ENCODE results near the gene ETS1.

The ETS1 gene

DNA sequence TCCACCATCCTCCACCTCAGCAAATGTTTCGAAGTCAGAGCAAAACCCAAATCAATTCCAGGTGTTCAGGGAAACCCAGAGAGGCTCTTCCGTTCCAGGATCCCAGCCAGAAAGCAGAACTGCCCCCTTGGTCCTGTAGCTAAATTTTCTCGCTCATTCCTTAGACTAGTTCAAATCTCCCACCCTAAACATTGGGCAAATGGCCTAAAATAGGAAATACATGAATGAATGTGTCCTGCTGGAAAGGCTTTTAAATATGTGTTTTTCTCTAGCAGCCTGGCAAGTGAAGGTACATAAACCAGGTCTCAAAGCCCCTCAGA, 89.6 kb downstream of the ETS1 start:
- no peak for DNase-seq

DNA sequence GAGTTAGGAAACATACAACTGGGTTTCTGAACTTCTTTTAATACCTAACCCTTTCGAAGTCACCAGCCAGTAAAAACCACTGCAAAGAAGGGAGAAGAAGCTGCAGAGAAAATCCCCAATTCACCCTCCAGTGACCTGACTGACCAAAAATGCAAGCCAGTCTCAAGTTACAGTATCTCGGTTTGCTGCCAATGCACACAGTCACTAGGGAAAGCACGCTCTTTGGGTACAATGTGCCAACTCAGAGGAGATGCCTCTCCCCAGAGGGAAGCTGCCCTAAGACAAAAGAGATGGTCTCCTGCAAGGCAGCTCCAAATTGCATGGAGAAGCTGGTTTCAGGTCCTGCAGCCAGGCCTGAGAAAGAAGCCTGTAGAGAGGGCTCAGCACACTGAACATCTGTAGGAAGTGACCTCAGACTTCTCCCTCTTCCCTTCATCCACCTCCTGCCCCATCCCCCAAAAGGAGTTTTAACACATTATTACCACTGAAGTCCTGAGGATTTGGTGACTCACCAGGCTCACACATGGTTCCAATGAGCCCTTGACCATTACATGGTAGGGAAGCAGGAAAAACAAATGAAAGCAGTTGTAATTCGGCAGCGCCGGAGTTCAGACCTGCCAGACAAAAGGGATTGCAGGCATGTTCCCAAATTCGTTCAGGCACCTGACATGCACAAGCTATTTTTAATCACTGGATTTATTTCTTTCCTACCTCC, 90.1 kb downstream of the ETS1 start:
- DNase-seq, result no peak

DNA sequence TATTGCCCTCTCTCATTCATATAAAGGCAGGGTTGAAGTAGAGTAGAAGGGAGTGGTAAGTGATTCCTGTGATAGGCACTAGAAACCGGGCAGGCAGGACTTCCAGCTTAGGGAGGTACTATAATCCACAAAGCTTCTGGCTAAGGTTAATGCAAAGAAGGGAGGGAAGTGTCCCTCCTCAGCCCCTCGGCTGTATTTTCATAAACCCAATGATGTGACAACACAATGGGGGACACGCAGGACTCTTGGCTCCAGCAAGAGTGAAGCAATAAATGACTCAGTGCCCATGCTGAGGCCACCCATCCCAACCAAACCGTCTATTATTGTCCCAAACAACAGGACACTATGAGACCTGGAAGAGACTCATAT, 90.7 kb downstream of the ETS1 start:
- no peak for DNase-seq

DNA sequence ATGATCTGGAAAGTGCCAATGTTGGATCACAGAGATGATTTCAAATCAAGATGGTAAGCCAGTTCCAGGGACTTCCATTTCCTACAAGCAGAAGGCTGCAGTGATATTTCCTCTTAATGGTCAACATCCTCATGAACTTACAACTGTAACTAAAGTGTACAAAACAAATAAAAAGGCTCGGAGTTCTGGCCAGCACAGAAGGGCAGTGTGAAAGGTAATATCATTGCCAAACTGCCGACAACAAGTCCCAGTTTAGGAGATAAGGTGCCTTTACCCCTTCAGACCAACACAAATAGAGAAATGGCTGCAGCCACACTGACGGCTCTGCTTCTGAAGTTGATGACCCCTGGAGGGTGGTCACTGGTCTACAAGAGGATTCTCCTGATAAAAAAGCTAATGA, 91.1 kb downstream of the ETS1 start:
- no peak for DNase-seq

DNA sequence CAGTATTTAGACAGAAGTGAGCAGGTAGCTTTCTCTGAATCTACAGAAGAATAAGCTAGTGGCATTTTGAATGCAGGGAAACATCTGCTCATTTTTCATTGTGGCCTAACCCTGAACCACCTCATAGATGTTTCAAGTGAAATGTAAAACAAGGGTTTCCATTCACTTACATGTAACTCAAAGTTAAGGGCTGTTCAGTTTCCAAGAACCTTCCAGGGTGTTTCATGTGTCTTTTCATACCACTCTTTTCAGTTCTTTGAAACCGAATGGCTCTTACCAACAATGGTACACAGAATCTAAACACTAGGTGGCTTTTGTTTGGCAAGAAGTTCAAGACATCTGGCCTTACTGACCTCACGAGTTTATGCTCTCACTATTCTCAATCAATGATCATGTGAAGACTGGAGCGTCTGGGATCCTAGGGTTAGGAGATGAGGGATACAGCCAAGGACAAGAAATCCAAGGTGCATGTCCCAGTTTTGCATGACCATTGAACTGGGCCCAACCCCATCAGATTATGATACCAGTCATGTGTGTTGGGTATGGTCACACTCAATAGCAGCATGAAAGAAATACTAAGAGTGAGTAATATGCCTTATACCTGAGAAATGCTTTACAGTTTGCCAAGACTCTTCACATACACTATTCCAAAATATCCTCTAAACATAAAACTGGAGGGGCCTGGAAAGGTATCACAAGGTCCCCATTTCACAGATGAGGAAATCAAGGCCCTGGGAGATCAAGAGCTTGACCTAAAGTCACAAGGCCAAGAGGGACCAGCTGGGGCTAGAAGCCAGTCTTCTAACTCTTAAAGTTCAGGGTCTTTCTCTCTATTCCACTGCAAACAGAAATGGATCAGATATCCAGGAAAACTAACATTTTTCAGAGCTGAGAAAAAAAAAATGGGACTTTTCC, 92.7 kb downstream of the ETS1 start:
- DNase-seq, result no peak

DNA sequence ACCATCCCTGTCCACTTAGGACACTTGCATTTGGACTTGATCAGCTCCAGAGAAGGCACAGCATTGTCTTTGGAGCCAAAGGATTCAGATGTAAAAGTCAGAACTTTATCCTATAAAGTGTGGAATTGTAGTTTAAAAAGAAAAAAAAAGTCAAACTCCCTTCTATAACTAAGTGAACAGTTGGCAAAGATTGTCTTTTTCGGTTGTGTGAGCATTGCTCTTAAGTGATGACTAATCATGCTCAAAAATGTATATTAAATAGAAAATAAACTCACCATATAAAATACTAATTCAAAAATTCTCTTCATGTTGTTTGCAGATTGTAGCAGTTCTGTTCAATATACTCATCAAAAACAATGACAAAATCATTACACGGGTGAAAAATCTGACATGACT, 93.8 kb downstream of the ETS1 start:
- no peak for DNase-seq

DNA sequence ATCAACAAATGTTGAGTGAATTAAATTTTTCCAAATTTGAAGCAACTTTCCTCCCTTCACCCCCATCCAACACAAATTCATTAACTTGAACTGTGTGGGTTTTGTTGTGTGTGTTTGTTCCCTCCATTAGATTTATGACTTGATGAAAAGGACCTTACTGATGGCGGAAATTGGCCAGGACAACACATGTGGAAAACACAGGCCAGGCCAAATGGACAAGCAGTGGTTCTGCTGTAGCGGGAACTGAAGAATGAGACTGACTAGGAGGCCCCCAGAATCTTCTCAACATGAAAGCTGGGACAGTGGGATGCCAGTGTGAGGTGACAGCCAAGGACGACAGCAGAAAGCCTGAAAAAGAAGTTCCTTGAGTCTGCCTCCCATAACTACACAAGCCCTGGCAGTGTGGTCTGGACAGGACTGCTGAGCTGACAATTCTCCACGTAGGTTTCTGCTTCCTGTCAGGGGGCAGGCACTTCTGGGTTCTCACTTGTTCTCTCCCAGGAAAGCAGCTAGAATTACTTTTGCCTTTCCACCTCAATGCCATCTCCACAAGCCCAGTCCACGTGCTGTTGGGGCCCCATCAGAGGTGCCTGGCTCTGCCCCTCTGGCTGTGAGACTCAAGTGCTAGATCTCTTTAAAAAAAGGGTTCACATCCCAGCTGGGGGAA, 94.3 kb downstream of the ETS1 start:
- DNase-seq, result no peak

DNA sequence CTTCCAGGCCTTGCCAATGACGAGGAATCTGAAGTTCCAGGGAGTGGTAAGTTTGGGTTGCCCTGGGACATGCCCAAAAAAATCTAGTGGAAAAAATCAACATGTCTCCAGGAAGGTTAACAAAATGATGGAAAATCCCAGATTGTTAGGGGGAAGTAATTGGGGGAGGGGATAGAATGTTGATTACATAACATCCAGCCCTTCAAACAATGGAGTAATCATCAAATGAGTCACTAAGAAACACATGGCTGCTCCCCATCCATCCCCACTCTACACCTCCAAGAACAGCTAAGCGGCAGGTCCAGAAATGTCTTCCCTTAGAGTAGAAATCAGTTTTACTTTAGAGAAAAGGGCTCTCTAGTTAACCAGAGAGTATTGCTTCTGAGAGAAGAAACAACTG, 94.9 kb downstream of the ETS1 start:
- DNase-seq, result no peak

DNA sequence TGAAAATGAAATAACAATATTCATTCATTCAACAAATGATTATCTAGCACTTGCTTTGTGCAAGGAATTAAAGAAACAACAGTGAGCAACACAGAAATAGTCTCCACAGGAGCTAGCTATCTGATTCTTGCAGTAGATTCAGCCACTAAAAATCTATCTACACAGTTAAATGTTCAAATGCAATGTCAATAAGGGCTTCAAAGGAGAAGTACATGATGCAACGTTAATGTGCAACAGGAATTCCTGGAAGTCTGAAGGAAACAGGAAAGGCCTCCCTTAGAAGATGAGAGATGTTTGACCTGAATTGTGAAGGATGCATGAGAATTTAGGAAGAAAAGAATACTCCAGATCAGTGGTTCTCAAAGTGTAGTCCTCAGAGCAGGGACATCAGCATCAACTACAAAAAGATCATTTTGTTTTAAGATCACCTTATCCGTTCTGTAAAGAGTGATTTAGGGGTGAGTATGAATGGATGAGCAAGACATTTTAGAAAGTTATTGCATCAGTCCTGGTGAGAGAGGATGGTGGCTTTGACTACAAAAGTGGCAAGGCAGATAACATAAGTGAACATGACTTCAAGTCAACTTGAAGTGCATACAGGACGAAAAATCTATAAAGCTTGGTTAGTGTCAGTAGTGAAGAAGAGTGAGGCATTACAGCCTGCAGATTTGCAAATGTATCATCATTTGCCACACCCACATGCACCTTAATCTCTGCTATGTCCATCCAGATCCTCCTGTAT, 96.0 kb downstream of the ETS1 start:
- no peak for DNase-seq

DNA sequence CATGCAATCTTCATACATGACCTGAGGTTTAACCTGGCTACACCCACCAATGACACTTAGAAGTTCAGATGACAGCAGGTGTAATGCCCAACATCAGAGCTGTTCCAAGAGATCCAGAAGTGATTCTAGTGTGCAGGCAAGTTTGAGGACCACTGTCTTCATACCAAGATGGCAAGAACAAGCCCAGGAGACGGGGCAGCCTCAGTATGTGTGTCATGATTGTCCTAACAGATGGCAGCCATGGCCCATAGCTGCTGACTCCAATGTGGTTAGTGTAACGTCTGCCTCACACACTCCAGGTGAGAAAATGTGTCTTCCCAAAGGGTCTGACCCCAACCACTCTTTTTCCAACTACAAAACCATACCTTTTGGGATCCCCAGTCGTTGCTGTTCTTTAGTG, 97.3 kb downstream of the ETS1 start:
- DNase-seq, result no peak

DNA sequence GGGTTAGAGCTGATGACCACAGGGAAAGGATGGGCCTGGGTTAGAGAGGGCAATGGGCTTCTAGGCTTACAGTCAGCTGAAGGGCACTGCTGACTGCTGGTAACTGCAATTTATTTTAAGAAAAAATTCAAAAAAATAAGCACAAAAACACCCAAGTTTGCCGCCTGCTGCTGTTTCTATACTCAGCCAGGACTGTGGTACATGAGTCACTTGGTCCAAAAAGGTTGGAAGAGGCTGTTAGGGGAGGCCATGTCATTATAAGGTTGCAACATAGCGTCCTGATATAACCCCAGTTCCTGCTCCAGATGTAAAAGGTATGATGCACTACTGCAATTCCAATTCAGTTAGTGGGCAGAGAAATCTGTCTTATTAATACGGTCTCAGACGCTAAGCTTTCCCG, 98.9 kb downstream of the ETS1 start:
- DNase-seq, result no peak

DNA sequence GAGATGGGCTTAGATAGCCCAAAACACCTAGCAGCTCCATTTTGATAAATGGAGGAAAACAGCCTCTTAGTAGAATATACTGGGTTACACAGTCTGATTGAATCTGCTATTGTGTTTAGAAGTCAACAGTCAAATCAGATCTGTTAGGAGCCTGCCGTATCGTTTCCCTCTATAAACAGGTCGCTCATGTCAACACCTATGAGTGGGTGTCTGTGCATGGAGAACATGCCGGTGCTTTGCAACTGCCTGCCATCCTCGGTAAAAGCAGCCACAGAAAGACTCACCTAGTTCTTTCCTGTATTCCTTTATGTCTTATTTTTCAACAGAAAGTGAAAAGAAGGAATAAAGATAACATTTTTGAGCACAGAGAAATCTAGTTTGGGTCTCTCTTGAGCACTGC, 99.4 kb downstream of the ETS1 start:
- DNase-seq, result no peak

DNA sequence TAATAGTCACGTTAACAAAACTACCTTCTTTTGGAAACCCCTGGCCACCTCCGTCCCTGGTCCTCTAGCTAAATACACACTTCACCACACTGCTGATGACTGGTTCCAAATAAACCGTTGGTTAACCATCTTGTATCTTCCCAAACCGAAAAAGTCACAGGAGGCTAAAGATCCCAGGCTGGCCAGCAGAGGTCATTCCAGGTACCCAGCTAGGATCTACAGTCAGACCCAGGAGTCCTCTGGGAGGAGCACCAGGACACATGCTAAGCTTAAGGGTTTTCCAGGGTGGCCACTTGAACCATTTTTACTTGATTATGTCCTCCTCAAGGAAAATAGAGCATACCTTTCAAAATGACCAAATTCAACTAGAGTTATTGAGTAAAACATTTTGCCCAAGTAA, 103.2 kb downstream of the ETS1 start:
- DNase-seq, result no peak

DNA sequence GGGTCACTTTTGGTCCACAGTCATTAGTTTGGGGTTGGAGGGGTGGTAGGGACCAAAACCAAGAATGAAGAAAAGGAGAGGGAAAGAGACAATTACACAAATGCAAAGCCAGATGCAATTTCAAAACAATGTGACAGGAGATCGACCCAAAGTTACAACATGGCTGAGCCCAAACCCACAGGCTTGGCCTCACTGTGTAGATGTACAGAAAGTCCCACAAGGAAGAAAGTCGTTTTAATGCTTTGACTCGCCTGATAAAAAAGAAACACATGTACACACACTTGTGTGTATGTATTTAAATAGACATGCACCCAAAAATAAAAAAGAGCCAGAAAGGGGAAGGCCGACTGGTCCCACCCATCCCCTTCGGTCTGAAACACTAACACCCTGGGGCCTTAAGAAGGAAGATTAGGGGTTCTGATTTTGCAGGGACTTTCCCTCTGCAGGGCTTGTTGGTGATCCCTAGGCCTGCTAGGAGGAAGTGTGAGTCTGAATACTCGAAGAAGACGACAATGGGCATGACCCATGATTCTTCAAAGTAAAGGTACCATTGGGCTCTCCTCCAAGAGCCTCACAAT, 104.1 kb downstream of the ETS1 start:
- DNase-seq, result no peak

DNA sequence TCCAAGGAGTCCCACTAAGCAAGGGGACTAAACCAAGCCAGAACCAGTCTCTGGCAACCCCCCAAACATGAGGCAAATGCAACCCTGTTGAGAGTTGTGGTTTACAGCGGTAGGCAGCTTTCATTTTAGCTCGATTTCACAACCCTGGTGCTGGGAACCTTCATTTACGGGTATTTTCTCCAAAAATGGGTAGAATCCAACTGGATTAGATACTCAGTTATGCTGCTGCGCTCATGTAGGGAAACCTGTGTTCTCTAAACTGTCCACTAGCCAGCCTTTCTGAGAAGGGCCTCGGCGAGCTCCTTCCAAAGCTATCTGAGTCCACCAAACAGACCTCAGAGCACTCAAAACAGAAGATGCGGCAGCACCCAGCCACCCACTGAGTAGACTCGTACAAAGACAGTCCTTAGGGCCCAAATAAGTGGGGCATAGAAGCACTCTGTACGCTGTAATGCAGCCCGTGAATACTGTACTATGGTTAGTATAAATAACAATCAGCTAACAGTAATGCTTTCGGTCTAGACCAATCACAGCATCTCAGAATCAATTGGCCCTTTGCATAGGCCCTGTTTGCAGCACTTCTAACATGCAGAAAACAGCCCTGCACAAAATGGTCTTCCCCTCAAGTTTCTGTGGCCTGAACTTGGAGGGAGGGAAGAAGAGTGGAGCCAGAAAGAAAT, 104.7 kb downstream of the ETS1 start:
- no peak for DNase-seq

DNA sequence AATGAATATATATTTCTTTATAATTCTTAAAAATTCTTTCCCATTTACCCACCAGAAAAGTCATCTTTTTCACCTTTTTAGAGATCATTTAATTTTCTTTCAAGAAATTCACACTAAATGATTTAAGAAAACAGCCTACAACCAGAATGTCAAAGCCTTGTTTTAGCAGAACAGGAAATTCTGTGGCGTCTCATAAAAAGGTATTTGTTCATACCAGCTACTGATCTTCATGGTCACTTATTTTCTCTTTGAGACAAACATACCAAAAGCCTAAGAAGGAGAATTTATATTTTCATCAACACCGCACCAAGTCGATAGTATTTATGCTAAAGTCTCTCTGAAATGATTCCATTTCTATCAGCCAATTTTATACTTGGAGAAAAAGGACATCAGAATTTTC, 105.3 kb downstream of the ETS1 start:
- no peak for DNase-seq

DNA sequence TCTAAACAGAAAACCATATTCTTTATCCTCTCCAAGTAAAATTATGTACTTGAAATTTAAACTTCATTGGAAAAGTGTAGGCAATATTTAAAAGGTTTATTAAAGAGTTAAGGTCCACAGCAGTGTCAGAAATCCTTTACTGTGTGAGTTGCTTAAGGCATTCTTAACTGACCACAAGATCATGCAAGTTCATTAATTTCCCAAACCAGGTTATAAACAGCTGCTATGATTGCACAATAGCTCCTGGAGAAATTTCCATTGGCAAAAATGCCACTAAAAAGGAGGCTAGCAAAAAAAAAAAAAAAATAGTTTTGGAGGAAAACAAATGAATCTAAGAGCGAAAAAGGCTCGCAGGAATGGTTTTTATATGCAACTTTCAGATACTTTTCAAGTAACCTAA, 106.2 kb downstream of the ETS1 start:
- no peak for DNase-seq

DNA sequence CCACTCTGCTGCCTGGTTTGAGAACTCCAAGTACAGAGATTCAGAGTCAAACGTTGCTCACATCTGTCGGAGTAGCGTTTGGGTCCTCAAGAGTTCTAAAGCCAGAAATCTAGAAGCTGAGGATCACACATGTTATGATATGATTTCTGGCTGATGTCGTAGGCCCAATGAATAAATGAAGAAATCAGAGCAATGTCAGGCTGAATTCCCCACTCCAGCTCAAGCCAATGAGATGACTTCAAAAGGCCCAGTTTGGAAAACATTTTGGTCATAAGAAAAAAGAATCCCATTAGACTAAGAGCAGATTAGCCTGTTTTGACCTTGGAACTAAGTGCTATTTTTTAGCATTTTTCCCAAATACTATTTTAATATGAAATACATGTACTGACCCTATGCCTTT, 106.7 kb downstream of the ETS1 start:
- no peak for DNase-seq

DNA sequence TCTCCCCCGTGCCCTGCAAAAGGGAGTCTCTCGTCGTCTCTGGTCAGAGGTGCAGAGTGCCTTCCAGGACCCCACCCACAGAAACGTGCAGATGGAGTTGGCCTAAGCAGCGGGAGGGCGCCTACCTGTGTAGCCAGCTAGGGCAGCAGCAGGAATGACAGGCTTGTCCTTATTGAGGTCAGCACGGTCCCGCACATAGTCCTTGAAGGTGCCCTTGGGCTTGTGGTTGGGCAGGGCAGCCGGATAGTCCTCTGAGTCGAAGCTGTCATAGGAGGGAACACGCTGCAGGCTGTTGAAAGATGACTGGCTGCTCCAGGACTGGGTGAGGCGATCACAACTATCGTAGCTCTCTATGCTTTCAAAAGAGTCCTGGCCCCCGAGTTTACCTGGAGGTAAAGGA, 107.3 kb downstream of the ETS1 start:
- no peak for DNase-seq

DNA sequence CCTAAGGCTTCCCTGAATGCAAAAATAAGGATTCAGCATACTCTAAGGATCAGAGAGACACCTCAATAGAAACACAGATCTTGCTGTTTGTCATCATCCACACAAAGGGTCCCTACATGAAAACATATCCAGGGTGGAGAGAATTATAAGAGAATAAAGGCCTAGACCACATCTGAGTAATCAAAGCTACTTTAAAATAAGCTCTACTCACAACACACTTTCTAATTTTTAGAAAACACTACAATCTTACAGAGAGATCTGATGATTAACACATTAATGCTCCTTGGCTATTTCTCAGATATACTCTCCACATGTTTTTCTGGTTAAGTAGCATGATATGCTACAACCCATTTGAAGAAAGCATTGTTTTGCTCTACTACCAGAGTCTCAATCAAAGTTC, 108.2 kb downstream of the ETS1 start:
- DNase-seq, result no peak

DNA sequence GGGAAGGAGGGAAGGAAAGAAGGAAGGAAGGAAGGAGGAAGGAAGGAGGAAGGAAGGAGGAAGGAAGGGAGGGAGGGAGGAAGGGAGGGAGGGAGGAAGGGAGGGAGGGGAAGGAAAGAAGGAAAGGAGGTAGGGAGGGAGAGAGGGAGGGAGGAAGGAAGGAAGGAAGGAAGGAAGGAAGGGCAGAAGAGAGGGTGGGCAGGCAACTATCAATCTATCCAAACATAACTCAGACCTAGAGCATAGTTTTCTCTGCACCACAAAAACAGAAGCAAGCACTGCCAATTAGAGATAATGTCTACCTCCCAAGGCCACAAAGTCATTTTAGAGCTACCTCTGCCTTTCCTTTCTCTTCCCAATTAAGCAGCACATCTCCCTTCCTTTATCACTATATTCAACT, 109.1 kb downstream of the ETS1 start:
- no peak for DNase-seq

DNA sequence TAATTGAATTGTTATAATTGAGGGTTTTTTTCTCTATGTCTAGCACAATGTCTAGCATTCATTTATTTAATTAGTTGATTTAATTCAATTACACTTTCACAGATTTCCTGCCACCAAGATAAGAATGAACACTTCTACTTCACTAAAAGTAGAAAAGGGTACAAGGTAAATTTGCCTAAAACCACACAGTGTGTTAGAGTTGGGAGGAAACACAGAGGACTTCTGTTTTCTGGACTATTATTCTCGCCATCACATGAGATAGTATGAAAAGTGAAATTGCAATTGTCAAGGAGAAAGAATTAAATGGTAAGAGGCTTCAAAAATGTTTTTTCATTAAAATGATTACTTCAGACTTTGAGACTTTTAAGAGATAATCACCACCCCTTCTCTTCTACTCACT, 109.5 kb downstream of the ETS1 start:
- no peak for DNase-seq

DNA sequence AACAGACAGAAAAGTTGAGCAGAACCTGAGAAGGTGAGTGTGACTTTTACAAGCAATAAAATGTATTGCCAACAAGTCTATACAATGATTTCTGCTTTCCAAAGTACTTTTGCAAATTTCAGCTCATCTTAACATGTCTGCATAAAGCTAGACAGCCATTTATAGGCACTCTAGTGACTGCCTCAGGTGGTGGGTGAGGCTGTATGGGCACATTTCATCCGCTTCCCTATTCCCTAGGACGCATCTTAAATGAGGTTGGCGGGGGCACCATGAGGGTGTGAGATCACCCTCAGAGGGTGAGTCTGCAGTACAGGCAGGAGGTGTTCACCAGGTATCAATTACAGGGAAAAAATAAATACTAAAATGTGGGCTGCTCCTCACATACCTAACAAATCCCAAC, 110.1 kb downstream of the ETS1 start:
- no peak for DNase-seq

All from NCI-H1105 treated with DMSO at 0.1 percent for 48 hours (cell line).